ENCODE measurements around the gene CACNB1.

GRCh38 chr17:39139161-39139511, 58.3 kb downstream of the CACNB1 start:
- no peak for TF ChIP-seq CTCF (IDR thresholded peaks at IDR 0.05)
- no peak for TF ChIP-seq POLR2A (IDR thresholded peaks at IDR 0.05)
